BE2C (cell line): ENCODE data around the gene NDUFAB1.

Source experiments
- DNase-seq: peaks from one replicate; pipeline ENCODE4 v3.0.0-alpha.2; 2020
- H3K27me3 ChIP-seq: fragments of 250-450 bp; sonication (Bioruptor Pico); 2 replicates; pipeline ENCODE4 v1.5.1; 2020; ENCODE audit warnings: mild to moderate bottlenecking
- H3K36me3 ChIP-seq: fragments of 250-450 bp; sonication (Bioruptor Pico); 2 replicates; pipeline ENCODE4 v1.5.1; 2020; ENCODE audit warnings: mild to moderate bottlenecking
- H3K4me1 ChIP-seq: fragments of 250-450 bp; sonication (Bioruptor Pico); 2 replicates; pipeline ENCODE4 v1.5.1; 2020
- H3K4me3 ChIP-seq: 2 replicates; pipeline ENCODE4 v1.5.1; 2011; ENCODE audit warnings: low read depth, low read length
- H3K9me3 ChIP-seq: fragments of 250-450 bp; sonication (Bioruptor Pico); 2 replicates; pipeline ENCODE4 v1.5.1; 2020
- CTCF ChIP-seq: IDR thresholded peaks from 2 replicates; pipeline ENCODE4 v1.5.1; 2012; ENCODE audit warnings: mild to moderate bottlenecking, low read depth, low read length

Gene NDUFAB1

GRCh38 chr16:23571895-23572294 is 24.2 kb downstream of the NDUFAB1 start:
- no peak for DNase-seq
- Histone ChIP-seq H3K36me3 (peaks cover 39% of the 10 kb centered on the region), H3K9me3 (no peaks in the 10 kb centered on the region), H3K4me3 (no peak overlapping the region), H3K4me1 (no peaks in the 10 kb centered on the region), H3K27me3 (no peaks in the 10 kb centered on the region)
- no peak for TF ChIP-seq CTCF

DNA sequence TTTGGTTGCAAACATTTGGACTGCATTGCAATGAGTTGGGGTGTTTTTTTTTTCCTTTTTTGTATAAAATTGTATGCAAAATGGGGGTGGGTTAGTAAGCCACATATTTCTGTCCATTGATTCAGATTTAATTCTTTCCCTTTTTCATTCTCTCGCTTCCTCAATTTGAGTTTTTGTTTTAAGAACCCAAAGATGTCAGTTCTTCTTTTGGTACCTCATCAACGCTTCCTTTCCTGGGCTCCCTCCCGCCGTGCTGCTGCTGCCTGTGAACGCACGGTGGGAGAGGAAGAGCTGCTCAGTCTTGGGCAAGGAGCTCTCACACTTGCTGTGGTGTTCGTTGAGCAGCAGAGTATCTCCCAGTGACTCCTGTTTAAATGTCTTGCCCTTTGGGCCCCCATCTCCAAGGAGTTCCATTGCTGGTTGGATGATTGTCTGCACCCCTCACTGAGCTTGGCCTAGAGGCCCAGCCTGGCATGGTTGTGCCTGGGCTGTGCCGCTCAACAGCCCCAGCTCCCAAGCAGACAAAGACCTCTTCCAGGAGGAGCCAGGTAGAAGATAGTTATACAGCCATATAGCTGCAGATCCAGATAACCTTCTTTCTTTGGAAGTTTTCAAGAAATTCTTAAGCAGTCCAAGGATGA is 25.0 kb downstream of the NDUFAB1 start:
- no peak for DNase-seq
- H3K4me3 ChIP-seq = no peak overlapping the region
- H3K4me1 ChIP-seq = no peaks in the 10 kb centered on the region
- no peaks in the 10 kb centered on the region for H3K27me3 ChIP-seq
- H3K9me3 ChIP-seq = no peaks in the 10 kb centered on the region
- no peak for TF ChIP-seq CTCF
- peaks cover 47% of the 10 kb centered on the region for H3K36me3 ChIP-seq

- no peaks in the 10 kb centered on the region for H3K27me3 ChIP-seq
Measured at GRCh38 chr16:23567602-23568001, 28.5 kb downstream of the NDUFAB1 start.

DNA sequence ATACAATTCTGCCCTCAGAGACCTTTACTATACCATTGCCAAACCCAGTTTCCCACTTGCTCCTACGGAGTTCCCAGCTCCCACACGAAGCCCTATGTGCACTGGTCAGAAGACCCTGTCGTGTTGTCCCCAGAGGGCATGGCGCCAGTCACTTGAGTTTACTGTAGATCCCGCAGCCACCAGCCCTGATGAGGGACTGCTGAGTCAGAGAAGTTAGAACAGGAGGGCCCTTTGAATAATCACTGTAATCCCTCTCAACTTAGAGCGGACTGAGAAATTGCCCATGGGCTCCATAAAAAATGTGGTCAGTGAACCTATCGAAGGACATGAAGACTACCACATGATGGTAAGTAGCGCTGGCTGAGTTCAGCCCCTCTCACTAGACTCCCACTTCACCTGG is 29.4 kb downstream of the NDUFAB1 start:
- no peaks in the 10 kb centered on the region for H3K9me3 ChIP-seq
- no peaks in the 10 kb centered on the region for H3K27me3 ChIP-seq
- H3K4me1 ChIP-seq = no peaks in the 10 kb centered on the region
- no peak for TF ChIP-seq CTCF
- H3K36me3 ChIP-seq = peaks cover 76% of the 10 kb centered on the region
- DNase-seq = no peak
- no peak overlapping the region for H3K4me3 ChIP-seq

More at GRCh38 chr16:23567602-23568001, 28.5 kb downstream of the NDUFAB1 start:
- no peak for DNase-seq
- Histone ChIP-seq H3K4me1 (no peaks in the 10 kb centered on the region), H3K4me3 (no peak overlapping the region), H3K36me3 (peaks cover 69% of the 10 kb centered on the region), H3K9me3 (no peaks in the 10 kb centered on the region)
- TF ChIP-seq CTCF = no peak

DNA sequence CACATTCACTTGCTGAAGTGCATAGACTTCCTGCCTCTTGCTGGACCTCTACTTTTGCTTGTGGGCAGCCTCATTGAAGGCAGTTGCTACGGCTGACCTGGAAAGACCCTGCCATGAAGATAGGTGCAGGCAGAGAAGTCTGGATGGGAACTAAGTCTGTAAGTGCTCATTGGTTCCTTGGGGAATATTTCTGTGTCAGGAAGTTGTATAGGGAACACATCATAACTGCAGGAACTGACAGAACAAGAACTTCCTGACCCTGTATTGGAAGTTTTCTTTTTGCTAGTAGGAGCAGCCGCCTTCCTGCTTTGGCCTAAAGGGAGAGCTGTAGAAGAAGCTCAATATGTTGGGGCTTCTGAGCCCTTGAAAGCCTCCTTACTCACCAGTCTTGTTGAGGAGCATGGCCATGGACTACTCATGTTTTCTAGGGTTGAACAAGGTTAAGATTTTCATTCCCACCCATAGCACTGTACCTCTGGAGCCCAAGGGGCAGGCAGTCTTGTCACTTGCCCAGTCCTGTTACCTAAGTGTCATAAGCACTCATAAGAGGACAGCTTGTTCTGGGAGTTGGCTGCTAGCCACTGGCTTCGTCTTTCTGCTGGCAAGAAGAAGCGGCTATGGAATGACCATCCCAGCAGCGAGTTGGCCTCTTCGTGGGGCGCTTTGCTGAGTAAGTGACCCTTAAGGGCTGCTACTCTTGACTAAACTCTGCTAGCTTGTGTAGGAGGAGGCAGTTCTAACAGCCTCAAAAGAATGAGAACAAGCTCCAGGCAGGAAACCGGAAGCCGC is 31.3 kb downstream of the NDUFAB1 start:
- peaks cover 87% of the 10 kb centered on the region for H3K36me3 ChIP-seq
- H3K4me3 ChIP-seq = no peak overlapping the region
- DNase-seq = no peak
- no peaks in the 10 kb centered on the region for H3K27me3 ChIP-seq
- H3K9me3 ChIP-seq = no peaks in the 10 kb centered on the region
- TF ChIP-seq CTCF = no peak
- H3K4me1 ChIP-seq = no peaks in the 10 kb centered on the region

DNA sequence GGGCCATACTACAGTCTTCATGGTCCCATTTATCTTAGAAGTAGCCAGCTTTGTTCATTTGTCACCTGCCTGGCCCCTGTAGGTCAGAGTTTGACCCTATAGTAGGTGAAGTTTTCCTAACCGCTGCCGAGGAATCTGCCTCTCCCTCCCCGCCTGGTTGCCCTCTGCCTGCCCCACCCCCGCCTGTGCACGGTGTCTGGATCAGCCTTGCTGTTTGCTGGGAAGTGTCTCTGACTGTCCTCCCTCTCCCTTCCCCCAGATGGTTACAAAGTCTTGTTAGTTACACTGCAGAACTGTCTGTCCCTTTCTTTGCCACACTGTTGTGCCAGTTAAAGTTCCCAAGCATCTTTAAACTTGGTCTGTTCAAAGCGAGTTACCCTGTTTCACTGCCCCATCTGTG is 32.9 kb downstream of the NDUFAB1 start:
- TF ChIP-seq CTCF = no peak
- H3K36me3 ChIP-seq = peaks cover 82% of the 10 kb centered on the region
- no peaks in the 10 kb centered on the region for H3K9me3 ChIP-seq
- no peaks in the 10 kb centered on the region for H3K27me3 ChIP-seq
- DNase-seq = no peak
- no peak overlapping the region for H3K4me3 ChIP-seq
- H3K4me1 ChIP-seq = no peaks in the 10 kb centered on the region
